H1 (cell line): ENCODE results near the gene MEA1. TPM values are rescaled to one million over a fixed set of nuclear protein-coding genes. Genes with fewer than 3 reads are reported as not detected.

Source experiments
- CTCF ChIA-PET: fragments of 300-600 bp; sonication (Branson Sonifier 250); formaldehyde crosslinking; loops from one replicate; lab custom pipeline; 2021; ENCODE audit not compliant: partially characterized antibody; lab: Charles Lee
- POLR2A ChIA-PET: fragments of 300-600 bp; sonication (Branson Sonifier 250); formaldehyde crosslinking; loops from one replicate; lab custom pipeline; 2021; ENCODE audit warnings: inconsistent platforms; ENCODE audit not compliant: partially characterized antibody; lab: Charles Lee
- DNase-seq, 2 experiments: peaks; one replicate each; pipeline versions ENCODE4 v3.0.0 to v3.0.0-alpha.2; 2010 to 2022; ENCODE audit warnings: low spot score in 2 of 2, low read depth in 1 of 2, mixed read lengths in 1 of 2
- FAIRE-seq: peaks from 2 replicates; lab custom pipeline; 2011; peaks lifted over from hg19 to GRCh38; lab: Jason Lieb, UNC
- H2AFZ ChIP-seq: 2 replicates; pipeline ENCODE4 v1.8.1; 2012; ENCODE audit warnings: low read length, inconsistent platforms
- H2AK5ac ChIP-seq: 2 replicates; pipeline ENCODE4 v1.6.1; 2013; ENCODE audit warnings: low read depth, low read length
- H2BK120ac ChIP-seq: replicated peaks from 2 replicates; pipeline ENCODE3; 2013; ENCODE audit warnings: low read depth, low read length, inconsistent platforms
- H2BK12ac ChIP-seq: 2 replicates; pipeline ENCODE4 v1.6.1; 2013; ENCODE audit warnings: low read depth, low read length
- H2BK15ac ChIP-seq: 2 replicates; pipeline ENCODE4 v1.6.1; 2013; ENCODE audit warnings: low read length
- H2BK20ac ChIP-seq: 2 replicates; pipeline ENCODE4 v1.6.1; 2013; ENCODE audit warnings: low read length
- H2BK5ac ChIP-seq: 2 replicates; pipeline ENCODE4 v1.6.1; 2013; ENCODE audit warnings: low read depth, low read length
- H3K14ac ChIP-seq: 2 replicates; pipeline ENCODE4 v1.6.1; 2013; ENCODE audit warnings: inconsistent platforms; ENCODE audit not compliant: insufficient read length
- H3K18ac ChIP-seq: 2 replicates; pipeline ENCODE4 v1.6.1; 2013; ENCODE audit warnings: low read length; ENCODE audit errors: extremely low read depth
- H3K23ac ChIP-seq: 2 replicates; pipeline ENCODE4 v1.6.1; 2013; ENCODE audit warnings: inconsistent platforms; ENCODE audit not compliant: insufficient read length
- H3K23me2 ChIP-seq: 2 replicates; pipeline ENCODE4 v1.6.1; 2013; ENCODE audit warnings: low read depth, low read length
- H3K27ac ChIP-seq: 2 replicates; pipeline ENCODE4 v1.6.1; 2011; ENCODE audit warnings: low read depth, low read length, inconsistent platforms
- H3K27me3 ChIP-seq, 4 experiments: replicated peaks in 1 of 4; 1 replicate in 1 of 4; 2 replicates in 3 of 4; pipeline versions ENCODE4 v1.6.1 to v1.8.1; 2011 to 2013; ENCODE audit warnings: low read length in 3 of 4, mild to moderate bottlenecking in 3 of 4, inconsistent platforms in 2 of 4, mixed read lengths in 2 of 4, moderate library complexity in 1 of 4; ENCODE audit not compliant: control insufficient read depth in 3 of 4, insufficient read depth in 3 of 4; ENCODE audit errors: extremely low read depth in 1 of 4
- H3K36me3 ChIP-seq, 4 experiments: 2 replicates each; pipeline versions ENCODE4 v1.6.1 to v1.8.1; 2011 to 2013; ENCODE audit warnings: mild to moderate bottlenecking in 4 of 4, low read length in 3 of 4, moderate library complexity in 2 of 4, control low read depth in 1 of 4, inconsistent platforms in 1 of 4; ENCODE audit not compliant: insufficient read depth in 4 of 4, control insufficient read depth in 2 of 4
- H3K4ac ChIP-seq: replicated peaks from 2 replicates; pipeline ENCODE3; 2013; ENCODE audit warnings: low read length, low read depth, mixed read lengths, inconsistent platforms; ENCODE audit not compliant: insufficient read length
- H3K4me1 ChIP-seq, 4 experiments: replicated peaks in 1 of 4; 1 replicate in 1 of 4; 2 replicates in 3 of 4; pipeline versions ENCODE4 v1.6.1 to v1.8.1; 2011 to 2013; ENCODE audit warnings: low read length in 3 of 4, inconsistent platforms in 2 of 4, mixed read lengths in 1 of 4; ENCODE audit not compliant: insufficient read depth in 4 of 4, control insufficient read depth in 3 of 4
- H3K4me2 ChIP-seq, 2 experiments: 2 replicates each; pipeline versions ENCODE4 v1.6.1 to v1.8.1; 2011 to 2013; ENCODE audit warnings: low read depth in 2 of 2, low read length in 2 of 2, control low read depth in 1 of 2, inconsistent platforms in 1 of 2, mild to moderate bottlenecking in 1 of 2; ENCODE audit not compliant: insufficient read depth in 1 of 2
- H3K4me3 ChIP-seq, 4 experiments: fragments of 200-600, 300-600 bp in 1 of 4; sonication (generic), shearing (Covaris generic), sonication (Bioruptor Twin) in 1 of 4; 2 replicates each; pipeline versions ENCODE4 v1.5.1 to v1.8.1; 2011 to 2016; ENCODE audit warnings: low read length in 4 of 4, low read depth in 3 of 4, control low read depth in 2 of 4, inconsistent platforms in 2 of 4, mild to moderate bottlenecking in 2 of 4, mixed read lengths in 1 of 4, moderate library complexity in 1 of 4; ENCODE audit not compliant: insufficient read depth in 2 of 4; ENCODE audit errors: extremely low read depth in 1 of 4
- H3K56ac ChIP-seq: replicated peaks from 2 replicates; pipeline ENCODE3; 2013; ENCODE audit warnings: low read depth, mild to moderate bottlenecking, mixed read lengths, low read length, inconsistent platforms; ENCODE audit not compliant: insufficient read length
- H3K79me1 ChIP-seq: 2 replicates; pipeline ENCODE4 v1.6.1; 2013; ENCODE audit warnings: low read depth, low read length, control low read depth
- H3K79me2 ChIP-seq, 2 experiments: 2 replicates each; pipeline versions ENCODE4 v1.6.1 to v1.8.1; 2012 to 2013; ENCODE audit warnings: low read length in 2 of 2, mild to moderate bottlenecking in 2 of 2, inconsistent platforms in 1 of 2; ENCODE audit not compliant: insufficient read depth in 2 of 2, control insufficient read depth in 1 of 2
- H3K9ac ChIP-seq, 4 experiments: replicated peaks in 1 of 4; 1 replicate in 1 of 4; 2 replicates in 3 of 4; pipeline versions ENCODE4 v1.6.1 to v1.8.1; 2011 to 2013; ENCODE audit warnings: low read depth in 3 of 4, low read length in 3 of 4, control low read depth in 2 of 4, mild to moderate bottlenecking in 2 of 4, moderate library complexity in 2 of 4, inconsistent platforms in 1 of 4; ENCODE audit errors: extremely low read depth in 1 of 4
- H3K9me3 ChIP-seq, 2 experiments: 2 replicates each; pipeline versions ENCODE4 v1.6.1 to v1.8.1; 2012 to 2013; ENCODE audit warnings: mild to moderate bottlenecking in 2 of 2, moderate library complexity in 2 of 2, control low read depth in 1 of 2, inconsistent platforms in 1 of 2, low read depth in 1 of 2, low read length in 1 of 2, mixed read lengths in 1 of 2; ENCODE audit not compliant: insufficient read depth in 2 of 2
- H4K20me1 ChIP-seq, 2 experiments: replicated peaks in 1 of 2; 2 replicates each; pipeline versions ENCODE3 to v1.8.1; 2011 to 2013; ENCODE audit warnings: inconsistent platforms in 2 of 2, low read length in 2 of 2, mild to moderate bottlenecking in 1 of 2; ENCODE audit not compliant: insufficient read depth in 2 of 2, control insufficient read depth in 1 of 2
- H4K5ac ChIP-seq: 2 replicates; pipeline ENCODE4 v1.6.1; 2013; ENCODE audit warnings: low read length, low read depth, mixed read lengths, inconsistent platforms; ENCODE audit not compliant: insufficient read length
- H4K8ac ChIP-seq: 2 replicates; pipeline ENCODE4 v1.8.0; 2013; ENCODE audit warnings: mild to moderate bottlenecking, moderate library complexity, low read length, inconsistent platforms; ENCODE audit not compliant: insufficient read depth; ENCODE audit errors: extremely low read depth
- H4K91ac ChIP-seq: replicated peaks from 2 replicates; pipeline ENCODE3; 2013; ENCODE audit warnings: low read length, mixed read lengths, inconsistent platforms; ENCODE audit not compliant: insufficient read length
- BCL11A ChIP-seq, 2 experiments: IDR thresholded peaks; one replicate each; pipeline ENCODE4 v1.6.1; 2011; ENCODE audit warnings: low read depth in 2 of 2, low read length in 2 of 2, mild to moderate bottlenecking in 2 of 2
- CHD1 ChIP-seq: IDR thresholded peaks from 2 replicates; pipeline ENCODE4 v1.6.1; 2012; ENCODE audit warnings: low read depth, low read length, improper control_type of control experiment
- EP300 ChIP-seq, 2 experiments: IDR thresholded peaks; 1 replicate in 1 of 2; 2 replicates in 1 of 2; pipeline ENCODE4 v1.6.1; 2011 to 2012; ENCODE audit warnings: low read depth in 2 of 2, low read length in 2 of 2, mild to moderate bottlenecking in 2 of 2, borderline replicate concordance in 1 of 2, inconsistent platforms in 1 of 2, moderate library complexity in 1 of 2
- HDAC2 ChIP-seq, 2 experiments: fragments of 300-600 bp in 1 of 2; sonication (generic) in 1 of 2; IDR thresholded peaks; 2 replicates each; pipeline ENCODE4 v1.6.1; 2011 to 2012; ENCODE audit warnings: low read depth in 2 of 2, low read length in 2 of 2, mild to moderate bottlenecking in 2 of 2, moderate library complexity in 2 of 2, borderline replicate concordance in 1 of 2, inconsistent platforms in 1 of 2
- HDAC6 ChIP-seq: IDR thresholded peaks from one replicate; pipeline ENCODE4 v1.7.1; 2012; ENCODE audit warnings: low read depth, mild to moderate bottlenecking, inconsistent platforms, low read length, moderate library complexity
- RFX5 ChIP-seq: IDR thresholded peaks from 2 replicates; pipeline ENCODE4 v1.6.1; 2011; ENCODE audit warnings: low read depth, low read length, improper control_type of control experiment, borderline replicate concordance
- SP2 ChIP-seq: IDR thresholded peaks from 2 replicates; pipeline ENCODE4 v1.6.1; 2012; ENCODE audit warnings: mild to moderate bottlenecking, low read length, inconsistent platforms
- SP4 ChIP-seq: IDR thresholded peaks from 2 replicates; pipeline ENCODE4 v1.6.1; 2012; ENCODE audit warnings: low read length, inconsistent platforms
- WGBS, 2 experiments: shearing (Covaris generic) in 1 of 2; methylation state at CpG; one replicate each; pipeline versions ENCODE4 v1.1.6 to v1.1.7; 2013 to 2015; ENCODE audit warnings: low lambda C conversion rate in 2 of 2, mixed read lengths in 2 of 2, inconsistent platforms in 1 of 2, low coverage in 1 of 2, missing lambda C conversion rate in 1 of 2; ENCODE audit not compliant: insufficient replicate concordance in 2 of 2, insufficient coverage in 1 of 2, insufficient read length in 1 of 2; ENCODE audit errors: extremely low coverage in 1 of 2, missing lambda C conversion rate in 1 of 2; 5-methylcytosine and 5-hydroxymethylcytosine counted together
- polyA plus RNA-seq, 7 experiments: library from polyadenylated mRNA; depleted of rRNA in 3 of 7; stranded (reverse) in 5 of 7; unstranded in 2 of 7; fragments of >200 nt in 5 of 7; fragments of 200-250 nt in 2 of 7; gene quantifications; 1 replicate in 5 of 7; 2 replicates in 1 of 7; 4 replicates in 1 of 7; pipeline versions ENCODE4 v1.2.1 to v1.2.3, GENCODE V29; 2011 to 2013; ENCODE audit warnings: missing spikeins in 2 of 7, mixed read lengths in 2 of 7
- total RNA-seq: library from RNA; stranded (reverse); fragmentation: NEBNext Ultra II Directional; extraction: Animal tissue kit (Norgen Biotek cat#: 25700); gene quantifications from 2 replicates; pipeline ENCODE4 v1.2.1, GENCODE V29; 2021
- TF ChIP-seq, protein P1 (sequence below), 3 experiments: IDR thresholded peaks; 1 replicate in 2 of 3; 2 replicates in 1 of 3; pipeline versions ENCODE4 v1.5.1 to v1.6.1; 2011; ENCODE audit warnings: low read length in 3 of 3, mild to moderate bottlenecking in 3 of 3, inconsistent platforms in 2 of 3, low read depth in 1 of 3, moderate library complexity in 1 of 3; ENCODE audit not compliant: insufficient read depth in 1 of 3; ENCODE audit errors: control extremely low read depth in 1 of 3

The MEA1 gene
- total and polyA plus RNA-seq, 2 of the 8 experiments (the other 6 are each of a cell fraction or from before 2014, with no cell fraction given) = 94.2 to 96.4 TPM

GRCh38 chr6:42962502-42963178 is 51.1 kb downstream of the MEA1 start:
- Histone ChIP-seq H3K27me3 (peaks cover 0 to 13% (median 10%) of the 10 kb centered on the region in 4 experiments; a peak in 5 of 7 replicates), H3K27ac (no peak overlapping the region), H3K4me2 (no peak overlapping the region), H3K23ac (no peak overlapping the region), H4K20me1 (peaks cover 0 to 2% of the 10 kb centered on the region in 2 experiments), H3K4me3 (no peak overlapping the region), H3K23me2 (peaks cover 10% of the 10 kb centered on the region), H2BK5ac (0 out of 2 replicates have a peak overlapping the region, but pooled peaks have one; percentile 18), H2BK120ac (no peak overlapping the region), H2AFZ (no peak overlapping the region), H2AK5ac (no peak overlapping the region), H3K4me1 (peaks cover 0 to 10% (median 6%) of the 10 kb centered on the region in 4 experiments; a peak in 5 of 7 replicates), H2BK12ac (no peak overlapping the region), H3K9me3 (no peaks in the 10 kb centered on the region), H4K5ac (no peak overlapping the region), H3K79me2 (no peaks in the 10 kb centered on the region), H3K36me3 (peaks cover 0 to 2% (median 0%) of the 10 kb centered on the region in 4 experiments; a peak in 1 of 8 replicates), H3K9ac (no peak overlapping the region), H2BK15ac (peak overlapping the region; percentile 12; the same call in 1 of the 2 replicates), H3K18ac (no peak overlapping the region), H4K8ac (no peak overlapping the region), H3K4ac (no peak overlapping the region), H3K79me1 (no peaks in the 10 kb centered on the region; the same call in 1 of the 2 replicates), H4K91ac (no peak overlapping the region), H3K14ac (no peak overlapping the region), H2BK20ac (no peak overlapping the region), H3K56ac (no peak overlapping the region)
- ChIA-PET POLR2A (interaction anchor here (1.0 to 5.3 kb wide), 6 partner anchors 12 to 91 kb away, joined by 3 to 27 read pairs (median 4); partner anchors contain the start of genes CUL7 and PEX6), CTCF (interaction anchor here (0.8 to 4.3 kb wide), 11 partner anchors 8 to 185 kb away, joined by 3 to 30 read pairs (median 5); partner anchors contain the start of genes PEX6 and PPP2R5D)
- 96% methylated on average over 13 of the region's 13 CpGs; no CpG with 5 or more reads in 1 of the 2 experiments for WGBS, 2 experiments
- DNase-seq = no peak
- FAIRE-seq = no peak
- TF ChIP-seq BCL11A (IDR thresholded peaks at IDR 0.05; ENCODE audit: low read depth in 2 of 2, low read length in 2 of 2) (no peak), RFX5 (no peak), SP4 (no peak), SP2 (no peak), HDAC6 (no peak), CHD1 (no peak), EP300 (IDR thresholded peaks at IDR 0.05; ENCODE audit: borderline replicate concordance in 1 of 2, low read depth in 2 of 2, low read length in 2 of 2) (no peak), HDAC2 (IDR thresholded peaks at IDR 0.05; ENCODE audit: borderline replicate concordance in 1 of 2, low read depth in 2 of 2, low read length in 2 of 2) (no peak)
- TF ChIP-seq, protein P1, sequence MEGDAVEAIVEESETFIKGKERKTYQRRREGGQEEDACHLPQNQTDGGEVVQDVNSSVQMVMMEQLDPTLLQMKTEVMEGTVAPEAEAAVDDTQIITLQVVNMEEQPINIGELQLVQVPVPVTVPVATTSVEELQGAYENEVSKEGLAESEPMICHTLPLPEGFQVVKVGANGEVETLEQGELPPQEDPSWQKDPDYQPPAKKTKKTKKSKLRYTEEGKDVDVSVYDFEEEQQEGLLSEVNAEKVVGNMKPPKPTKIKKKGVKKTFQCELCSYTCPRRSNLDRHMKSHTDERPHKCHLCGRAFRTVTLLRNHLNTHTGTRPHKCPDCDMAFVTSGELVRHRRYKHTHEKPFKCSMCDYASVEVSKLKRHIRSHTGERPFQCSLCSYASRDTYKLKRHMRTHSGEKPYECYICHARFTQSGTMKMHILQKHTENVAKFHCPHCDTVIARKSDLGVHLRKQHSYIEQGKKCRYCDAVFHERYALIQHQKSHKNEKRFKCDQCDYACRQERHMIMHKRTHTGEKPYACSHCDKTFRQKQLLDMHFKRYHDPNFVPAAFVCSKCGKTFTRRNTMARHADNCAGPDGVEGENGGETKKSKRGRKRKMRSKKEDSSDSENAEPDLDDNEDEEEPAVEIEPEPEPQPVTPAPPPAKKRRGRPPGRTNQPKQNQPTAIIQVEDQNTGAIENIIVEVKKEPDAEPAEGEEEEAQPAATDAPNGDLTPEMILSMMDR (IDR thresholded peaks at IDR 0.05; ENCODE audit: control extremely low read depth in 1 of 3, insufficient read depth in 1 of 3, low read depth in 1 of 3, low read length in 3 of 3) = no peak
